Fibroblast of villous mesenchyme (primary cell): ENCODE measurements around the gene IFT43. TPM values are rescaled to one million over a fixed set of nuclear protein-coding genes. Genes with fewer than 3 reads are reported as not detected.

Source experiments
- DNase-seq: peaks from one replicate; pipeline ENCODE4 v3.0.0-alpha.2; 2010; ENCODE audit warnings: low read depth
- H3K4me3 ChIP-seq: 2 replicates; pipeline ENCODE4 v1.5.1; 2011; ENCODE audit warnings: low read depth, mild to moderate bottlenecking, low read length
- CTCF ChIP-seq: IDR thresholded peaks from 2 replicates; pipeline ENCODE4 v1.5.1; 2012; ENCODE audit warnings: low read depth, mild to moderate bottlenecking, low read length; ENCODE audit not compliant: insufficient read depth
- total RNA-seq: library from RNA; depleted of rRNA; stranded (reverse); fragments of >200 nt; gene quantifications from 2 replicates; pipeline ENCODE4 v1.2.3, GENCODE V29; 2012

The IFT43 gene
- total RNA-seq, 1 donor: 51.0 TPM

DNA sequence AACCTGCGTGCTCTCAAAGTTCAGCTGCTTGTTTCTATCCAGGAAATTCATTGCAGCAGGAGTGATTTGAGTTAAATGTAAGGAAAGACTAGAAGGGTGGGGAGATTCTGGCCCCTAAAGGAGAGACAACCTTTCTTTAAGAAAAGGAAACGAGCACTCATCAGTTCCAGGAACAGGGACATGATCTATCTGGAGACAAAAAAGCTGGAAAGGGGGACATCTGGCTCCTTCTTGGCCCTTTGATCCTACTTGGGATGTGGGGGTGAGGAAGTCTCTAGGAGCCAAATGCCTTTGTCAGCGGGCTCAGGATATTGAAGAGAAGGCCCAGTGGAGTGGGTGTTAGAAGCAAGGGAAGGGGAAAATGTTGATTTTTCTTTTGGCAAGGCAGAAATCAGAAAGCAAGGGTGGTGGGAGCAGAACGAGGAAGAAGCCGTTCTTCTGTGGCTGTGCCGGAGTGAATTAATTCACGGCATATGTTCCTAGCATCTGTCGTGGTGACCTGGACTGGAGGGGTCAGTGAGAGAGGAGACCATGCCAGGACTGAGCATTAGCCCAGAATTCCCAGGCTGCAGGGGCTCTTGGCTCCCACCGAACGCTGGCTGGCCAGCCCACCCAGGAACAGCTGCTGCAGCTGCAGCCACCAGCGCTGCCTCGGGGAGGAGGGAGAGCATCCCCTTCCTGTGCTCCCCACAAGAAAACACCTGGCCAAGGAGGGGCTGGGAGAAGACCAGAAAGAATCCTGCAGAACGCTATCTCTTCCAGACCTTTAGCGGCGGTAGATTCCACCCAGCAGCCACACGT lies 103.4 kb downstream of the IFT43 start:
- no peak for DNase-seq
- no peak for TF ChIP-seq CTCF
- no peak overlapping the region for H3K4me3 ChIP-seq

- no peak for DNase-seq
Measured at GRCh38 chr14:76089575-76089974, 104.0 kb downstream of the IFT43 start.

GRCh38 chr14:76090616-76091391 lies 105.2 kb downstream of the IFT43 start:
- no peak overlapping the region for H3K4me3 ChIP-seq
- no peak for TF ChIP-seq CTCF
- no peak for DNase-seq

More at GRCh38 chr14:76089575-76089974, 104.0 kb downstream of the IFT43 start:
- no peak overlapping the region for H3K4me3 ChIP-seq
- TF ChIP-seq CTCF: no peak

DNA sequence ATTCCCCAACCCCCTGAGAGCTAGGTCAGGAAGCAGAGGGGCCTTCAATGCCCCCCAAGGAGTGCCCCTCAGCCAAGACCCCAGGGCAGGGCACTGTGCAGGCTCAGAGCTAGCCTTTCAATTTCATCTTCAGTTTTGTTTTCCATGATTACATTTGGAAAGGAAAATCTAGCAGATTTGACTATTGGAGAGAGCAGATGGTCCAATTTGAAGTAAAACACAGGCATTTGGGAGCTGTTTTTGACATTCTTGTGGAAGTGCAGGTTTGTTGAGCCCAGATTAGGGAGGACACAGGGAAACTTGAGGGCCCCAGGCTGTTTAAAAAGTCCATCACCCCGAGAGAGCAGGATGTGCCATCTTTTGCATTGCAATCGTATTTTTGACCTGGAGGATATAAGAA lies 107.5 kb downstream of the IFT43 start:
- no peak for TF ChIP-seq CTCF
- no peak for DNase-seq
- no peak overlapping the region for H3K4me3 ChIP-seq

GRCh38 chr14:76096257-76096656 lies 110.7 kb downstream of the IFT43 start:
- DNase-seq: no peak
- H3K4me3 ChIP-seq: no peak overlapping the region
- TF ChIP-seq CTCF: no peak

GRCh38 chr14:76097547-76097946 lies 112.0 kb downstream of the IFT43 start:
- TF ChIP-seq CTCF: no peak
- no peak overlapping the region for H3K4me3 ChIP-seq
- DNase-seq: no peak
